ENCODE results near the gene CKS1B.

DNA sequence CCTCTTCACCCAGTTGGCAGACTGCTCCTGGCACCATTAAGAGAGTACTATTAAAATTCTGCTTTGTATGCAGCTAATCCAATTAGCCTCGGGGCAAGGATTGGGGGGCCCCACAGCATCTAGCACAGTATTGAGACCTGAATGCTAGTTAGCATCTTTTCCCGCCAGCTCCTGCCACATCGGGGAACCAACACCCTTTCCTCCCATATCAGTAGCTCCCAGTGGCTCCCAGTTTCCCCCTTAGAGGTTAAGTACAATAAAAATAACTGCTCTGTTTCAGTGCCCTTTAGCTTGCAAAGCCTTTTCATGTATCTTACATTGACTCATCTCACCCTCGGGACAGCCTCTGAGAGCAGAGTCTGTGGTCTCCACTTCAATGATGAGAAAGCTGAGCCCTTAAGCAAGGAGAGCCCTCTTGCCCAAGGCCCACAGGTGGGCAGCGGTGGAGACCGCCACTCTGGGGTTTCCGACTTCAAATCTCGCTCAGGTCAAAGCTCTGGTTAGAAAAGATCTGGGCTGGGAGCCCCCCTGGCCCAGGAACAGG, 33.8 kb upstream of the CKS1B start:
- TF ChIP-seq, protein P1, sequence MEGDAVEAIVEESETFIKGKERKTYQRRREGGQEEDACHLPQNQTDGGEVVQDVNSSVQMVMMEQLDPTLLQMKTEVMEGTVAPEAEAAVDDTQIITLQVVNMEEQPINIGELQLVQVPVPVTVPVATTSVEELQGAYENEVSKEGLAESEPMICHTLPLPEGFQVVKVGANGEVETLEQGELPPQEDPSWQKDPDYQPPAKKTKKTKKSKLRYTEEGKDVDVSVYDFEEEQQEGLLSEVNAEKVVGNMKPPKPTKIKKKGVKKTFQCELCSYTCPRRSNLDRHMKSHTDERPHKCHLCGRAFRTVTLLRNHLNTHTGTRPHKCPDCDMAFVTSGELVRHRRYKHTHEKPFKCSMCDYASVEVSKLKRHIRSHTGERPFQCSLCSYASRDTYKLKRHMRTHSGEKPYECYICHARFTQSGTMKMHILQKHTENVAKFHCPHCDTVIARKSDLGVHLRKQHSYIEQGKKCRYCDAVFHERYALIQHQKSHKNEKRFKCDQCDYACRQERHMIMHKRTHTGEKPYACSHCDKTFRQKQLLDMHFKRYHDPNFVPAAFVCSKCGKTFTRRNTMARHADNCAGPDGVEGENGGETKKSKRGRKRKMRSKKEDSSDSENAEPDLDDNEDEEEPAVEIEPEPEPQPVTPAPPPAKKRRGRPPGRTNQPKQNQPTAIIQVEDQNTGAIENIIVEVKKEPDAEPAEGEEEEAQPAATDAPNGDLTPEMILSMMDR (IDR thresholded peaks at IDR 0.05 in 8 of 11, conservative IDR thresholded peaks at IDR 0.05 in 3 of 11) = no peak
- no peak for TF ChIP-seq POLR2AphosphoS5 (IDR thresholded peaks at IDR 0.05)

Data from spleen (tissue), 7 donors.